ENCODE measurements around the gene GMPR2.

DNA sequence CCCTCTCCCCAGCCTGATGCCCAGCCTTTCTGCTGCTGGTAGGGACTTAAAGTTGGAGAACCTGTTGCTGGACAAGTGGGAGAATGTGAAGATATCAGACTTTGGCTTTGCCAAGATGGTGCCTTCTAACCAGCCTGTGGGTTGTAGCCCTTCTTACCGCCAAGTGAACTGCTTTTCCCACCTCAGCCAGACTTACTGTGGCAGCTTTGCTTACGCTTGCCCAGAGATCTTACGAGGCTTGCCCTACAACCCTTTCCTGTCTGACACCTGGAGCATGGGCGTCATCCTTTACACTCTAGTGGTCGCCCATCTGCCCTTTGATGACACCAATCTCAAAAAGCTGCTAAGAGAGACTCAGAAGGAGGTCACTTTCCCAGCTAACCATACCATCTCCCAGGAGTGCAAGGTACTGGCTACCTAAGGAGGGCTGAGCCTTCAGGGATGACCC lies 25.6 kb upstream of the GMPR2 start:
- TF ChIP-seq POLR2A (IDR thresholded peaks at IDR 0.05): no peak
- TF ChIP-seq, protein P1, sequence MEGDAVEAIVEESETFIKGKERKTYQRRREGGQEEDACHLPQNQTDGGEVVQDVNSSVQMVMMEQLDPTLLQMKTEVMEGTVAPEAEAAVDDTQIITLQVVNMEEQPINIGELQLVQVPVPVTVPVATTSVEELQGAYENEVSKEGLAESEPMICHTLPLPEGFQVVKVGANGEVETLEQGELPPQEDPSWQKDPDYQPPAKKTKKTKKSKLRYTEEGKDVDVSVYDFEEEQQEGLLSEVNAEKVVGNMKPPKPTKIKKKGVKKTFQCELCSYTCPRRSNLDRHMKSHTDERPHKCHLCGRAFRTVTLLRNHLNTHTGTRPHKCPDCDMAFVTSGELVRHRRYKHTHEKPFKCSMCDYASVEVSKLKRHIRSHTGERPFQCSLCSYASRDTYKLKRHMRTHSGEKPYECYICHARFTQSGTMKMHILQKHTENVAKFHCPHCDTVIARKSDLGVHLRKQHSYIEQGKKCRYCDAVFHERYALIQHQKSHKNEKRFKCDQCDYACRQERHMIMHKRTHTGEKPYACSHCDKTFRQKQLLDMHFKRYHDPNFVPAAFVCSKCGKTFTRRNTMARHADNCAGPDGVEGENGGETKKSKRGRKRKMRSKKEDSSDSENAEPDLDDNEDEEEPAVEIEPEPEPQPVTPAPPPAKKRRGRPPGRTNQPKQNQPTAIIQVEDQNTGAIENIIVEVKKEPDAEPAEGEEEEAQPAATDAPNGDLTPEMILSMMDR (IDR thresholded peaks at IDR 0.05): no peak
